WTC11 (cell line): ENCODE data around the gene GRN.

Experiments
- GTF2I ChIP-seq: fragments of 250-450 bp; sonication (Bioruptor Pico); conservative IDR thresholded peaks from 2 replicates; pipeline ENCODE4 v1.4.0; 2021; ENCODE audit warnings: mild to moderate bottlenecking
- JAZF1 ChIP-seq: fragments of 250-450 bp; sonication (Bioruptor Pico); IDR thresholded peaks from 2 replicates; pipeline ENCODE4 v1.9.0; 2021; ENCODE audit warnings: moderate library complexity, mild to moderate bottlenecking, inconsistent platforms
- RELA ChIP-seq: sonication (generic); formaldehyde crosslinking; IDR thresholded peaks from 2 replicates; pipeline ENCODE4 v1.8.1; 2022; ENCODE audit warnings: missing genetic modification reagents, mild to moderate bottlenecking, borderline replicate concordance
- SMAD3 ChIP-seq: sonication (generic); formaldehyde crosslinking; IDR thresholded peaks from 2 replicates; pipeline ENCODE4 v1.8.0; 2022; ENCODE audit warnings: missing genetic modification reagents, mild to moderate bottlenecking, borderline replicate concordance
- TCF7 ChIP-seq: sonication (generic); formaldehyde crosslinking; IDR thresholded peaks from 2 replicates; pipeline ENCODE4 v1.8.0; 2022; ENCODE audit warnings: mild to moderate bottlenecking, low read depth, missing genetic modification reagents, moderate library complexity
- ZNF396 ChIP-seq: fragments of 250-450 bp; sonication (Bioruptor Pico); IDR thresholded peaks from 2 replicates; pipeline ENCODE4 v1.8.0; 2021; ENCODE audit warnings: mild to moderate bottlenecking, moderate library complexity, borderline replicate concordance
- TF ChIP-seq, protein P1 (sequence below): sonication (generic); formaldehyde crosslinking; IDR thresholded peaks from 2 replicates; pipeline ENCODE4 v1.8.1; 2023; ENCODE audit warnings: mild to moderate bottlenecking, moderate library complexity, missing genetic modification reagents
- TF ChIP-seq, protein P2 (sequence below): sonication (generic); formaldehyde crosslinking; IDR thresholded peaks from 2 replicates; pipeline ENCODE4 v1.8.1; 2023; ENCODE audit warnings: mild to moderate bottlenecking, missing genetic modification reagents

DNA sequence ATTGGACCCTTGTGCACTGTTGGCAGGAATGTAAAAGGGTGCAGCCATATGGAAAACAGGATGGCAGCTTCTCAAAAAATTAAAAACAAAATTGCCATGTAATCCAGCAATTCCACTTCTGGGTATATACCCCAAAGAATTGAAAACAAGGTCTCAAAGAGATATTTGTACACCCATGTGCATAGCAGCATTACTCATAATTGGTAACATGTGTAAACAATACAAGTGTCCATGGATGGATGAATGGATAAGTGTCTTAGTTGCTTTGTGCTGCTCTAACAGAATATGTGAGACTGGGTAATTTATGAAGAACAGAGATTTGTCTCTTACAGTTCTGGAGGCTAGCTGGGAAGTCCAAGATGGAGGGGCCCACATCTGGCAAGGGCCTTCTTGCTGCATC is 40.5 kb upstream of the GRN start:
- TF ChIP-seq, protein P1, sequence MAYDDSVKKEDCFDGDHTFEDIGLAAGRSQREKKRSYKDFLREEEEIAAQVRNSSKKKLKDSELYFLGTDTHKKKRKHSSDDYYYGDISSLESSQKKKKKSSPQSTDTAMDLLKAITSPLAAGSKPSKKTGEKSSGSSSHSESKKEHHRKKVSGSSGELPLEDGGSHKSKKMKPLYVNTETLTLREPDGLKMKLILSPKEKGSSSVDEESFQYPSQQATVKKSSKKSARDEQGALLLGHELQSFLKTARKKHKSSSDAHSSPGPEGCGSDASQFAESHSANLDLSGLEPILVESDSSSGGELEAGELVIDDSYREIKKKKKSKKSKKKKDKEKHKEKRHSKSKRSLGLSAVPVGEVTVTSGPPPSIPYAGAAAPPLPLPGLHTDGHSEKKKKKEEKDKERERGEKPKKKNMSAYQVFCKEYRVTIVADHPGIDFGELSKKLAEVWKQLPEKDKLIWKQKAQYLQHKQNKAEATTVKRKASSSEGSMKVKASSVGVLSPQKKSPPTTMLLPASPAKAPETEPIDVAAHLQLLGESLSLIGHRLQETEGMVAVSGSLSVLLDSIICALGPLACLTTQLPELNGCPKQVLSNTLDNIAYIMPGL, result no peak
- TF ChIP-seq SMAD3, result no peak
- TF ChIP-seq GTF2I (CRISPR knock-in tag), result no peak
- no peak for TF ChIP-seq TCF7 (CRISPR knock-in tag)
- no peak for TF ChIP-seq JAZF1 (CRISPR knock-in tag)
- no peak for TF ChIP-seq ZNF396
- TF ChIP-seq, protein P2, sequence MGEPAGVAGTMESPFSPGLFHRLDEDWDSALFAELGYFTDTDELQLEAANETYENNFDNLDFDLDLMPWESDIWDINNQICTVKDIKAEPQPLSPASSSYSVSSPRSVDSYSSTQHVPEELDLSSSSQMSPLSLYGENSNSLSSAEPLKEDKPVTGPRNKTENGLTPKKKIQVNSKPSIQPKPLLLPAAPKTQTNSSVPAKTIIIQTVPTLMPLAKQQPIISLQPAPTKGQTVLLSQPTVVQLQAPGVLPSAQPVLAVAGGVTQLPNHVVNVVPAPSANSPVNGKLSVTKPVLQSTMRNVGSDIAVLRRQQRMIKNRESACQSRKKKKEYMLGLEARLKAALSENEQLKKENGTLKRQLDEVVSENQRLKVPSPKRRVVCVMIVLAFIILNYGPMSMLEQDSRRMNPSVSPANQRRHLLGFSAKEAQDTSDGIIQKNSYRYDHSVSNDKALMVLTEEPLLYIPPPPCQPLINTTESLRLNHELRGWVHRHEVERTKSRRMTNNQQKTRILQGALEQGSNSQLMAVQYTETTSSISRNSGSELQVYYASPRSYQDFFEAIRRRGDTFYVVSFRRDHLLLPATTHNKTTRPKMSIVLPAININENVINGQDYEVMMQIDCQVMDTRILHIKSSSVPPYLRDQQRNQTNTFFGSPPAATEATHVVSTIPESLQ, result no peak
- TF ChIP-seq RELA, result no peak
